ENCODE measurements around the gene RGR.

Gene RGR

DNA sequence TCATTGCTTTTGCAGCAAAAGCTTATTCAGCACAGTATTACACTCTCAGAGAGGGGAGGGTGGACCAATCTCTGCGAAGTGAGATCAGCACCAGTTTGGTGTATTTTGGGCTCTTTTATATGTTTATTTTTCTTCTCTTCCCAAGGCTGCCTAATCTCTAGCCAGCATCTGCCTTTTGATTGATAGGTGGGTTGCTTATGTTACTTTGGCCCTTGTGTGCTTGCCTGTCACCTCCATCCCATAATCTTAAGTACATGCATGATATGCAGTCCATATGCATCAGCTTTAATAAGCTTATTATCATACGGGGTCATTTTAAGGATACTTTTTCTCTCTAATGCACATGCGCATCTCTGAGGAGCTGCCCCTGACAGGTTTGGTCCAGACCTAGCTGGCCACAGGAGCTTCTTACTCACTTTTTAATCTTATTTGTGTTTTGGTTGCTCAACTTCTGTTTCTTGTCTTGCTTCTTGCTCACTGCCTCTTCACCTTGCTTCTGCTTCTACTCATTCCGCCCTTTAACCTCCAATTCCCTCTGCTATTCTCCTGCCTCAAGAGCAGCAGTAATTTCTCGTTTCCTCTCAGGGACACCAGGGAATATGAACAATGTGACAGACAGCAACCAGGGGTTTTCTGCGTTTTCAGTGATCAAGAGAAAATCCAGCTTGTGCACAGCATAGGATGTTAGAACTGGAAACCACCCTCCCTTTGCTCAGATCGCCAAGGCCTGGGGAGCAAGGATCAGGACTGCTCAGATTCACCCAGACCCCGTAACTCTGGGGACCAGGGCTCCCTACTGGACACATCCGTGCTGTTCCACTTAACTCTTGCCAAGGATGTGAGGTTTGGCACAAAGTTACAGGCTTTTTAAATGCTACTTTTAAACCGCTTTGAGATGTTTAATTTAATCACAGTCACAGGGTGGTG, 10.0 kb downstream of the RGR start:
- DNase-seq (ENCODE audit: low spot score) (no peak), ATAC-seq (ENCODE audit: low read depth) (no peak)
- Histone ChIP-seq H3K4me3 (ENCODE audit: severe bottlenecking) (no peak overlapping the region), H3K4me1 (ENCODE audit: insufficient read depth, poor library complexity, severe bottlenecking) (no peaks in the 10 kb centered on the region), H3K9me3 (ENCODE audit: severe bottlenecking) (no peaks in the 10 kb centered on the region), H3K36me3 (ENCODE audit: low read depth) (no peaks in the 10 kb centered on the region), H3K27ac (ENCODE audit: poor library complexity, severe bottlenecking) (no peak overlapping the region), H3K27me3 (ENCODE audit: insufficient read depth, poor library complexity, severe bottlenecking) (no peaks in the 10 kb centered on the region)
- TF ChIP-seq, protein P1, sequence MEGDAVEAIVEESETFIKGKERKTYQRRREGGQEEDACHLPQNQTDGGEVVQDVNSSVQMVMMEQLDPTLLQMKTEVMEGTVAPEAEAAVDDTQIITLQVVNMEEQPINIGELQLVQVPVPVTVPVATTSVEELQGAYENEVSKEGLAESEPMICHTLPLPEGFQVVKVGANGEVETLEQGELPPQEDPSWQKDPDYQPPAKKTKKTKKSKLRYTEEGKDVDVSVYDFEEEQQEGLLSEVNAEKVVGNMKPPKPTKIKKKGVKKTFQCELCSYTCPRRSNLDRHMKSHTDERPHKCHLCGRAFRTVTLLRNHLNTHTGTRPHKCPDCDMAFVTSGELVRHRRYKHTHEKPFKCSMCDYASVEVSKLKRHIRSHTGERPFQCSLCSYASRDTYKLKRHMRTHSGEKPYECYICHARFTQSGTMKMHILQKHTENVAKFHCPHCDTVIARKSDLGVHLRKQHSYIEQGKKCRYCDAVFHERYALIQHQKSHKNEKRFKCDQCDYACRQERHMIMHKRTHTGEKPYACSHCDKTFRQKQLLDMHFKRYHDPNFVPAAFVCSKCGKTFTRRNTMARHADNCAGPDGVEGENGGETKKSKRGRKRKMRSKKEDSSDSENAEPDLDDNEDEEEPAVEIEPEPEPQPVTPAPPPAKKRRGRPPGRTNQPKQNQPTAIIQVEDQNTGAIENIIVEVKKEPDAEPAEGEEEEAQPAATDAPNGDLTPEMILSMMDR (IDR thresholded peaks at IDR 0.05; ENCODE audit: poor library complexity, severe bottlenecking), result no peak

DNA sequence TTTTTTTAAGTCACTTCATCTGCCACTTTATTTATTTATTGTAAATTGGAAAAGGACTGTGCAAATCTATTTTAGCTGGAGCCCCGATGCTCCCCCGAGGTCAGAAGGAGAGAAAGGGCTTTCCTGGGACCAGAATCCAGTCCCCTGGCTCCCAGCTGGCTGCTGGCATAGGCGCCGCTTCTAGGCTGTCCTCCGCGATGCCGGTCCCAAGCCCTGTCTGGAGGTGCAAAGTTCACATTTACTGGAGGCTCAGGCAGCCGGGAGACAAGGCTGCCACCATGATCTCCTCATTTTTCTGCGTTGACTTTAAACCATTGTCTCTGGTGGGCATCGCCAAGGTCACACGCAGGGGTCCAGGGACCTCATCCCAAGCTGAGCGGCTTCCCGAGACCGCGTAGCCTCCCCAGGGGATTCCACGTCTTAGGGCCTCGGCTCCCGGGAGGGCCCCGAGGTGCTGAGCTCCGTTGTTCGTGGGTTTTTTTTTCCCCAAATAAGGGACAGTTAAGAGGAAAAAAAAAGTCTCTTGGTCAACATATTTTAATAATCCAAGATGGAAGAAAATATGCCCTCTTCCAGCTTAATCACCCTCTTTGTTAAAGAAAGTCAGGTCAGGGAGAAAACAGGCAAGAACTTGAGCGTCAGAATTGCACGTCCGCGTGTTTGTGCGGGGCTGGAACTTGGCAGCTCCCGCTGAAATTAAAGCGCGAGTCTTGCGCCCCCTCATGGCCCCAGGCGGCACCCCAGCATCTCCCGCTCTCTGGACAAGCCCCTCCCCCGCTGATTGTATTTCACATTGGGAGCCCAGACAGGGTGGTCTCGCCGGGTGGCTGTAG, 11.9 kb downstream of the RGR start:
- ATAC-seq (ENCODE audit: low read depth), result peak; percentile 21; the same call in 1 of the 3 replicates
- Histone ChIP-seq H3K4me1 (ENCODE audit: insufficient read depth, poor library complexity, severe bottlenecking) (no peaks in the 10 kb centered on the region), H3K27ac (ENCODE audit: poor library complexity, severe bottlenecking) (no peak overlapping the region), H3K36me3 (ENCODE audit: low read depth) (no peaks in the 10 kb centered on the region), H3K9me3 (ENCODE audit: severe bottlenecking) (no peaks in the 10 kb centered on the region), H3K27me3 (ENCODE audit: insufficient read depth, poor library complexity, severe bottlenecking) (no peaks in the 10 kb centered on the region), H3K4me3 (ENCODE audit: severe bottlenecking) (no peak overlapping the region)
- no peak for DNase-seq (ENCODE audit: low spot score)
- TF ChIP-seq, protein P1 (IDR thresholded peaks at IDR 0.05; ENCODE audit: poor library complexity, severe bottlenecking), result peak; percentile 22

DNA sequence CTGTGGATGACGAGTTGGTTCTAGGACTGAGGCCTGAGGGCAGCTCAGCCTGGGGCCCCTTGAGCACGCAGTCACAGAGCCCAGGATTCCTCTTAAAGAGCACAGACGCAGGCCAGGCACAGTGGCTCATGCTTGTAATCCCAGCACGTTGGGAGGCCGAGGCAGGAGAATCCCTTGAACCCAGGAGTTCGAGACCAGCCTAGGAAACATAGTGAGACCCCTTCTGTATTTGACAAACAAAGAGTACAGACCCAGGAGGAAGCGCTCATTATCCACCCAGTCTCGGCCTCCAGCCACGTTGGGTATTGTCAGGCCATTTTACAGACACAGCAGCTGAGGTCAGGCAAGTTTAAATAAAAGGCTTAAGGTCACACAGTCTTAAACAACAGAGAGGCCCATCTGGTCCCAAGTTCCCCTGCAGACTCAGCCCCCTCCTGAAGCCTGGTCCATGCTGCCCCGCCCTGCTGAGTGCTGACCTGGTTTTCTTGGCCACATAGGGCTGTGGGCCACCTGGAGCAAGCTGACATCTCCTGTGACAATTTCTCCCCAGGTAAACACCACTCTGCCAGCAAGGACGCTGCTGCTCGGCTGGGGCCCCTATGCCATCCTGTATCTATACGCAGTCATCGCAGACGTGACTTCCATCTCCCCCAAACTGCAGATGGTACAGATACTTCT, 12.6 kb downstream of the RGR start:
- ATAC-seq (ENCODE audit: low read depth), result no peak
- TF ChIP-seq, protein P1 (IDR thresholded peaks at IDR 0.05; ENCODE audit: poor library complexity, severe bottlenecking), result no peak

DNA sequence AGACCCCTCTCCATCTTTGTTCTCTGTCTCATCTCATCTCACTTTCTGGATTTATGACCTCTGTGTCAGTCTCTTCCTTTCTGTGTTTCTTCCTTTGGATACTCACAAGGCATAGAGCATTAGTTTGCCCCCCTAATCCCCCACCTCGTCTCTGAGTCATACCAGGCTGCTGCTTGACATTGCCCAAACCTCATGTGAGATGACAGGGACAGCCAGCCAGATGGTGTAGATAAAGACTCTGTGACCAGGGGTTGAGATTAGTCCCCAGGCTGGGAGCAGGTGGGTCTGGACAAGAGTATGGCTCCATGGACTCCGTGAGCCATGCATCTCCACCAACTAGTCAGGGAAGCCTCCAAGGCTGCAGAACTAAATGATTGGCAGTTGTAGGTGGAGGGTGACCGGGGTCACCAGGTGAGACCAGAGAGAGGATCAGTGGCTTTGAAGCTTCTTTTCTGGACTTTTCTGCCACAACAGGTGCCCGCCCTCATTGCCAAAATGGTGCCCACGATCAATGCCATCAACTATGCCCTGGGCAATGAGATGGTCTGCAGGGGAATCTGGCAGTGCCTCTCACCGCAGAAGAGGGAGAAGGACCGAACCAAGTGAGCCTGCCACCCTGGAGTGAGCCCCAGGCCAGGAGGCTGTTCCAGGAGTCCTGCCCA, 13.3 kb downstream of the RGR start:
- DNase-seq (ENCODE audit: low spot score) (no peak), ATAC-seq (ENCODE audit: low read depth) (no peak)
- no peaks in the 10 kb centered on the region for H3K27me3 ChIP-seq (ENCODE audit: insufficient read depth, poor library complexity, severe bottlenecking)
- H3K27ac ChIP-seq (ENCODE audit: poor library complexity, severe bottlenecking), result no peak overlapping the region
- no peaks in the 10 kb centered on the region for H3K4me1 ChIP-seq (ENCODE audit: insufficient read depth, poor library complexity, severe bottlenecking)
- TF ChIP-seq, protein P1 (IDR thresholded peaks at IDR 0.05; ENCODE audit: poor library complexity, severe bottlenecking), result no peak
- no peak overlapping the region for H3K4me3 ChIP-seq (ENCODE audit: severe bottlenecking)
- H3K9me3 ChIP-seq (ENCODE audit: severe bottlenecking), result no peaks in the 10 kb centered on the region
- H3K36me3 ChIP-seq (ENCODE audit: low read depth), result no peaks in the 10 kb centered on the region

More for the DNA sequence above, 12.6 kb downstream of the RGR start:
- H3K36me3 ChIP-seq (ENCODE audit: low read depth), result no peaks in the 10 kb centered on the region
- no peaks in the 10 kb centered on the region for H3K4me1 ChIP-seq (ENCODE audit: insufficient read depth, poor library complexity, severe bottlenecking)
- no peaks in the 10 kb centered on the region for H3K9me3 ChIP-seq (ENCODE audit: severe bottlenecking)
- no peaks in the 10 kb centered on the region for H3K27me3 ChIP-seq (ENCODE audit: insufficient read depth, poor library complexity, severe bottlenecking)
- no peak overlapping the region for H3K4me3 ChIP-seq (ENCODE audit: severe bottlenecking)
- H3K27ac ChIP-seq (ENCODE audit: poor library complexity, severe bottlenecking), result no peak overlapping the region
- no peak for DNase-seq (ENCODE audit: low spot score)
